K562 (cell line): ENCODE data around the gene GARNL3.

Source experiments
- CEBPG ChIP-seq, 3 experiments: fragments of 200-800 bp in 1 of 3; sonication (Bioruptor generic) in 1 of 3; sonication (generic) in 1 of 3; formaldehyde crosslinking in 1 of 3; IDR thresholded peaks in 2 of 3; conservative IDR thresholded peaks in 1 of 3; 2 replicates each; pipeline versions ENCODE4 v1.6.1 to v1.8.0; 2016 to 2022; ENCODE audit warnings: missing compliant biosample characterization in 2 of 3, missing genetic modification characterization in 2 of 3, mild to moderate bottlenecking in 1 of 3, missing genetic modification reagents in 1 of 3
- GABPA ChIP-seq: fragments of 200-800 bp; sonication (Bioruptor generic); conservative IDR thresholded peaks from 2 replicates; pipeline ENCODE4 v1.6.1; 2016; ENCODE audit warnings: low read depth, missing genetic modification characterization, missing compliant biosample characterization
- MYBL2 ChIP-seq, 2 experiments: fragments of 450-650 bp in 1 of 2; sonication (generic) in 1 of 2; formaldehyde crosslinking in 1 of 2; IDR thresholded peaks; 2 replicates each; pipeline versions ENCODE4 v1.6.1 to v1.8.1; 2017 to 2022; ENCODE audit warnings: borderline replicate concordance in 1 of 2, inconsistent platforms in 1 of 2, low read depth in 1 of 2, mild to moderate bottlenecking in 1 of 2, missing genetic modification reagents in 1 of 2, moderate library complexity in 1 of 2
- SMARCC2 ChIP-seq: fragments of 450-650 bp; IDR thresholded peaks from 2 replicates; pipeline ENCODE4 v1.6.1; 2017; ENCODE audit warnings: antibody characterized with exemption, moderate library complexity, mild to moderate bottlenecking, low read depth
- ZNF274 ChIP-seq: IDR thresholded peaks from 2 replicates; pipeline ENCODE4 v1.6.1; 2011; ENCODE audit warnings: low read depth, mild to moderate bottlenecking, low read length, moderate library complexity, borderline replicate concordance
- TF ChIP-seq, protein P1 (sequence below), 3 experiments: IDR thresholded peaks in 2 of 3; conservative IDR thresholded peaks in 1 of 3; 2 replicates each; pipeline ENCODE4 v1.5.1; 2011 to 2012; ENCODE audit warnings: low read length in 3 of 3, mild to moderate bottlenecking in 3 of 3, control low read depth in 2 of 3, improper control_type of control experiment in 1 of 3, inconsistent platforms in 1 of 3, low read depth in 1 of 3, mixed read lengths in 1 of 3, moderate library complexity in 1 of 3; ENCODE audit not compliant: insufficient read depth in 2 of 3

DNA sequence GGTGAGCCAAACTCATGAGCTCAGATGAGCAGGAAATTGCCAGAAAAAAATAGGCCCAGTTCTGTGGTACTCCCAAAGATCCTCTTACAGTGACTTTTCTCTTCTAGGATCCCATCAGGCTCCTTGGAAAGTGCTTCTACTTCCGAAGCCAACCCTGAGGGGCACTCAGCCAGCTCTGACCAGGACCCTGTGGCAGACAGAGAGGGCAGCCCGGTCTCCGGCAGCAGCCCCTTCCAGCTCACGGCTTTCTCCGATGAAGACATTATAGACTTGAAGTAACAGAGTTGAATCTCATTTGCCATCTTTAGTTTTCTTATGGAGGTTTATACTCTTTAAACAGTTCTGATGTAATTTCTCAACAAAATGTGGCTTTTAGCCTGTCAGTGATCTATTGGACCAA, 128.4 kb downstream of the GARNL3 start:
- TF ChIP-seq SMARCC2 = no peak
- no peak for TF ChIP-seq MYBL2 (IDR thresholded peaks at IDR 0.05; ENCODE audit: low read depth)
- no peak for TF ChIP-seq MYBL2 (CRISPR knock-in tag; IDR thresholded peaks at IDR 0.05; ENCODE audit: borderline replicate concordance)
- no peak for TF ChIP-seq CEBPG (CRISPR knock-in tag; IDR thresholded peaks at IDR 0.05)
- TF ChIP-seq CEBPG (tag; conservative IDR thresholded peaks at IDR 0.05 in 1 of 2, IDR thresholded peaks at IDR 0.05 in 1 of 2) = no peak
- TF ChIP-seq, protein P1, sequence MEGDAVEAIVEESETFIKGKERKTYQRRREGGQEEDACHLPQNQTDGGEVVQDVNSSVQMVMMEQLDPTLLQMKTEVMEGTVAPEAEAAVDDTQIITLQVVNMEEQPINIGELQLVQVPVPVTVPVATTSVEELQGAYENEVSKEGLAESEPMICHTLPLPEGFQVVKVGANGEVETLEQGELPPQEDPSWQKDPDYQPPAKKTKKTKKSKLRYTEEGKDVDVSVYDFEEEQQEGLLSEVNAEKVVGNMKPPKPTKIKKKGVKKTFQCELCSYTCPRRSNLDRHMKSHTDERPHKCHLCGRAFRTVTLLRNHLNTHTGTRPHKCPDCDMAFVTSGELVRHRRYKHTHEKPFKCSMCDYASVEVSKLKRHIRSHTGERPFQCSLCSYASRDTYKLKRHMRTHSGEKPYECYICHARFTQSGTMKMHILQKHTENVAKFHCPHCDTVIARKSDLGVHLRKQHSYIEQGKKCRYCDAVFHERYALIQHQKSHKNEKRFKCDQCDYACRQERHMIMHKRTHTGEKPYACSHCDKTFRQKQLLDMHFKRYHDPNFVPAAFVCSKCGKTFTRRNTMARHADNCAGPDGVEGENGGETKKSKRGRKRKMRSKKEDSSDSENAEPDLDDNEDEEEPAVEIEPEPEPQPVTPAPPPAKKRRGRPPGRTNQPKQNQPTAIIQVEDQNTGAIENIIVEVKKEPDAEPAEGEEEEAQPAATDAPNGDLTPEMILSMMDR (IDR thresholded peaks at IDR 0.05 in 2 of 3, conservative IDR thresholded peaks at IDR 0.05 in 1 of 3; ENCODE audit: insufficient read depth in 2 of 3, low read depth in 1 of 3, low read length in 3 of 3) = no peak
- TF ChIP-seq GABPA (tag) = no peak
- TF ChIP-seq ZNF274 = no peak
